H1 (cell line): ENCODE results near the gene CD276. TPM values are rescaled to one million over a fixed set of nuclear protein-coding genes. Genes with fewer than 3 reads are reported as not detected.

Experiments
- CTCF ChIA-PET: fragments of 300-600 bp; sonication (Branson Sonifier 250); formaldehyde crosslinking; loops from one replicate; lab custom pipeline; 2021; ENCODE audit not compliant: partially characterized antibody; lab: Charles Lee
- POLR2A ChIA-PET: fragments of 300-600 bp; sonication (Branson Sonifier 250); formaldehyde crosslinking; loops from one replicate; lab custom pipeline; 2021; ENCODE audit warnings: inconsistent platforms; ENCODE audit not compliant: partially characterized antibody; lab: Charles Lee
- DNase-seq, 2 experiments: peaks; one replicate each; pipeline versions ENCODE4 v3.0.0 to v3.0.0-alpha.2; 2010 to 2022; ENCODE audit warnings: low spot score in 2 of 2, low read depth in 1 of 2, mixed read lengths in 1 of 2
- FAIRE-seq: peaks from 2 replicates; lab custom pipeline; 2011; peaks lifted over from hg19 to GRCh38; lab: Jason Lieb, UNC
- H2AFZ ChIP-seq: 2 replicates; pipeline ENCODE4 v1.8.1; 2012; ENCODE audit warnings: low read length, inconsistent platforms
- H2AK5ac ChIP-seq: 2 replicates; pipeline ENCODE4 v1.6.1; 2013; ENCODE audit warnings: low read depth, low read length
- H2BK120ac ChIP-seq: replicated peaks from 2 replicates; pipeline ENCODE3; 2013; ENCODE audit warnings: low read depth, low read length, inconsistent platforms
- H2BK12ac ChIP-seq: 2 replicates; pipeline ENCODE4 v1.6.1; 2013; ENCODE audit warnings: low read depth, low read length
- H2BK15ac ChIP-seq: 2 replicates; pipeline ENCODE4 v1.6.1; 2013; ENCODE audit warnings: low read length
- H2BK20ac ChIP-seq: 2 replicates; pipeline ENCODE4 v1.6.1; 2013; ENCODE audit warnings: low read length
- H2BK5ac ChIP-seq: 2 replicates; pipeline ENCODE4 v1.6.1; 2013; ENCODE audit warnings: low read depth, low read length
- H3K14ac ChIP-seq: 2 replicates; pipeline ENCODE4 v1.6.1; 2013; ENCODE audit warnings: inconsistent platforms; ENCODE audit not compliant: insufficient read length
- H3K18ac ChIP-seq: 2 replicates; pipeline ENCODE4 v1.6.1; 2013; ENCODE audit warnings: low read length; ENCODE audit errors: extremely low read depth
- H3K23ac ChIP-seq: 2 replicates; pipeline ENCODE4 v1.6.1; 2013; ENCODE audit warnings: inconsistent platforms; ENCODE audit not compliant: insufficient read length
- H3K23me2 ChIP-seq: 2 replicates; pipeline ENCODE4 v1.6.1; 2013; ENCODE audit warnings: low read depth, low read length
- H3K27ac ChIP-seq: 2 replicates; pipeline ENCODE4 v1.6.1; 2011; ENCODE audit warnings: low read depth, low read length, inconsistent platforms
- H3K27me3 ChIP-seq, 4 experiments: replicated peaks in 1 of 4; 1 replicate in 1 of 4; 2 replicates in 3 of 4; pipeline versions ENCODE4 v1.6.1 to v1.8.1; 2011 to 2013; ENCODE audit warnings: low read length in 3 of 4, mild to moderate bottlenecking in 3 of 4, inconsistent platforms in 2 of 4, mixed read lengths in 2 of 4, moderate library complexity in 1 of 4; ENCODE audit not compliant: control insufficient read depth in 3 of 4, insufficient read depth in 3 of 4; ENCODE audit errors: extremely low read depth in 1 of 4
- H3K36me3 ChIP-seq, 4 experiments: 2 replicates each; pipeline versions ENCODE4 v1.6.1 to v1.8.1; 2011 to 2013; ENCODE audit warnings: mild to moderate bottlenecking in 4 of 4, low read length in 3 of 4, moderate library complexity in 2 of 4, control low read depth in 1 of 4, inconsistent platforms in 1 of 4; ENCODE audit not compliant: insufficient read depth in 4 of 4, control insufficient read depth in 2 of 4
- H3K4ac ChIP-seq: replicated peaks from 2 replicates; pipeline ENCODE3; 2013; ENCODE audit warnings: low read length, low read depth, mixed read lengths, inconsistent platforms; ENCODE audit not compliant: insufficient read length
- H3K4me1 ChIP-seq, 4 experiments: replicated peaks in 1 of 4; 1 replicate in 1 of 4; 2 replicates in 3 of 4; pipeline versions ENCODE4 v1.6.1 to v1.8.1; 2011 to 2013; ENCODE audit warnings: low read length in 3 of 4, inconsistent platforms in 2 of 4, mixed read lengths in 1 of 4; ENCODE audit not compliant: insufficient read depth in 4 of 4, control insufficient read depth in 3 of 4
- H3K4me2 ChIP-seq, 2 experiments: 2 replicates each; pipeline versions ENCODE4 v1.6.1 to v1.8.1; 2011 to 2013; ENCODE audit warnings: low read depth in 2 of 2, low read length in 2 of 2, control low read depth in 1 of 2, inconsistent platforms in 1 of 2, mild to moderate bottlenecking in 1 of 2; ENCODE audit not compliant: insufficient read depth in 1 of 2
- H3K4me3 ChIP-seq, 4 experiments: fragments of 200-600, 300-600 bp in 1 of 4; sonication (generic), shearing (Covaris generic), sonication (Bioruptor Twin) in 1 of 4; 2 replicates each; pipeline versions ENCODE4 v1.5.1 to v1.8.1; 2011 to 2016; ENCODE audit warnings: low read length in 4 of 4, low read depth in 3 of 4, control low read depth in 2 of 4, inconsistent platforms in 2 of 4, mild to moderate bottlenecking in 2 of 4, mixed read lengths in 1 of 4, moderate library complexity in 1 of 4; ENCODE audit not compliant: insufficient read depth in 2 of 4; ENCODE audit errors: extremely low read depth in 1 of 4
- H3K56ac ChIP-seq: replicated peaks from 2 replicates; pipeline ENCODE3; 2013; ENCODE audit warnings: low read depth, mild to moderate bottlenecking, mixed read lengths, low read length, inconsistent platforms; ENCODE audit not compliant: insufficient read length
- H3K79me1 ChIP-seq: 2 replicates; pipeline ENCODE4 v1.6.1; 2013; ENCODE audit warnings: low read depth, low read length, control low read depth
- H3K79me2 ChIP-seq, 2 experiments: 2 replicates each; pipeline versions ENCODE4 v1.6.1 to v1.8.1; 2012 to 2013; ENCODE audit warnings: low read length in 2 of 2, mild to moderate bottlenecking in 2 of 2, inconsistent platforms in 1 of 2; ENCODE audit not compliant: insufficient read depth in 2 of 2, control insufficient read depth in 1 of 2
- H3K9ac ChIP-seq, 4 experiments: replicated peaks in 1 of 4; 1 replicate in 1 of 4; 2 replicates in 3 of 4; pipeline versions ENCODE4 v1.6.1 to v1.8.1; 2011 to 2013; ENCODE audit warnings: low read depth in 3 of 4, low read length in 3 of 4, control low read depth in 2 of 4, mild to moderate bottlenecking in 2 of 4, moderate library complexity in 2 of 4, inconsistent platforms in 1 of 4; ENCODE audit errors: extremely low read depth in 1 of 4
- H3K9me3 ChIP-seq, 2 experiments: 2 replicates each; pipeline versions ENCODE4 v1.6.1 to v1.8.1; 2012 to 2013; ENCODE audit warnings: mild to moderate bottlenecking in 2 of 2, moderate library complexity in 2 of 2, control low read depth in 1 of 2, inconsistent platforms in 1 of 2, low read depth in 1 of 2, low read length in 1 of 2, mixed read lengths in 1 of 2; ENCODE audit not compliant: insufficient read depth in 2 of 2
- H4K20me1 ChIP-seq, 2 experiments: replicated peaks in 1 of 2; 2 replicates each; pipeline versions ENCODE3 to v1.8.1; 2011 to 2013; ENCODE audit warnings: inconsistent platforms in 2 of 2, low read length in 2 of 2, mild to moderate bottlenecking in 1 of 2; ENCODE audit not compliant: insufficient read depth in 2 of 2, control insufficient read depth in 1 of 2
- H4K5ac ChIP-seq: 2 replicates; pipeline ENCODE4 v1.6.1; 2013; ENCODE audit warnings: low read length, low read depth, mixed read lengths, inconsistent platforms; ENCODE audit not compliant: insufficient read length
- H4K8ac ChIP-seq: 2 replicates; pipeline ENCODE4 v1.8.0; 2013; ENCODE audit warnings: mild to moderate bottlenecking, moderate library complexity, low read length, inconsistent platforms; ENCODE audit not compliant: insufficient read depth; ENCODE audit errors: extremely low read depth
- H4K91ac ChIP-seq: replicated peaks from 2 replicates; pipeline ENCODE3; 2013; ENCODE audit warnings: low read length, mixed read lengths, inconsistent platforms; ENCODE audit not compliant: insufficient read length
- ATF2 ChIP-seq: IDR thresholded peaks from 2 replicates; pipeline ENCODE4 v1.6.1; 2012; ENCODE audit warnings: low read length, inconsistent platforms
- ATF3 ChIP-seq: IDR thresholded peaks from 2 replicates; pipeline ENCODE4 v1.6.1; 2011; ENCODE audit warnings: low read depth, mild to moderate bottlenecking, low read length; ENCODE audit not compliant: insufficient read depth
- BRCA1 ChIP-seq: IDR thresholded peaks from 2 replicates; pipeline ENCODE4 v1.6.1; 2012; ENCODE audit warnings: low read depth, low read length, improper control_type of control experiment
- CREB1 ChIP-seq: IDR thresholded peaks from 2 replicates; pipeline ENCODE4 v1.6.1; 2012; ENCODE audit warnings: inconsistent platforms
- GABPA ChIP-seq: IDR thresholded peaks from 2 replicates; pipeline ENCODE4 v1.6.1; 2011; ENCODE audit warnings: mild to moderate bottlenecking, low read length, moderate library complexity, borderline replicate concordance; ENCODE audit not compliant: insufficient read depth
- MAFK ChIP-seq: IDR thresholded peaks from 2 replicates; pipeline ENCODE4 v1.6.1; 2012; ENCODE audit warnings: low read depth, mild to moderate bottlenecking, improper control_type of control experiment, low read length
- SUZ12 ChIP-seq: fragments of 200-600 bp; sonication (generic); IDR thresholded peaks from 2 replicates; pipeline ENCODE4 v1.6.1; 2012; ENCODE audit warnings: mild to moderate bottlenecking, inconsistent platforms, low read length, moderate library complexity, mixed read lengths
- TAF7 ChIP-seq: optimal IDR thresholded peaks from 2 replicates; pipeline ENCODE3; 2011; ENCODE audit warnings: low read depth, mild to moderate bottlenecking, inconsistent platforms, low read length, moderate library complexity, borderline replicate concordance
- TCF12 ChIP-seq: IDR thresholded peaks from 2 replicates; pipeline ENCODE4 v1.6.1; 2011; ENCODE audit warnings: low read depth, mild to moderate bottlenecking, low read length
- WGBS, 2 experiments: shearing (Covaris generic) in 1 of 2; methylation state at CpG; one replicate each; pipeline versions ENCODE4 v1.1.6 to v1.1.7; 2013 to 2015; ENCODE audit warnings: low lambda C conversion rate in 2 of 2, mixed read lengths in 2 of 2, inconsistent platforms in 1 of 2, low coverage in 1 of 2, missing lambda C conversion rate in 1 of 2; ENCODE audit not compliant: insufficient replicate concordance in 2 of 2, insufficient coverage in 1 of 2, insufficient read length in 1 of 2; ENCODE audit errors: extremely low coverage in 1 of 2, missing lambda C conversion rate in 1 of 2; 5-methylcytosine and 5-hydroxymethylcytosine counted together
- polyA plus RNA-seq, 7 experiments: library from polyadenylated mRNA; depleted of rRNA in 3 of 7; stranded (reverse) in 5 of 7; unstranded in 2 of 7; fragments of >200 nt in 5 of 7; fragments of 200-250 nt in 2 of 7; gene quantifications; 1 replicate in 5 of 7; 2 replicates in 1 of 7; 4 replicates in 1 of 7; pipeline versions ENCODE4 v1.2.1 to v1.2.3, GENCODE V29; 2011 to 2013; ENCODE audit warnings: missing spikeins in 2 of 7, mixed read lengths in 2 of 7
- total RNA-seq: library from RNA; stranded (reverse); fragmentation: NEBNext Ultra II Directional; extraction: Animal tissue kit (Norgen Biotek cat#: 25700); gene quantifications from 2 replicates; pipeline ENCODE4 v1.2.1, GENCODE V29; 2021

The CD276 gene
- total and polyA plus RNA-seq, 2 of the 8 experiments (the other 6 are each of a cell fraction or from before 2014, with no cell fraction given): 156 to 158 TPM

- H3K4me1 ChIP-seq: peaks cover 0 to 4% (median 0%) of the 10 kb centered on the region in 4 experiments; a peak in 1 of 7 replicates
- H2AFZ ChIP-seq: no peak overlapping the region
- FAIRE-seq (no peak), DNase-seq (no peak)
- H3K23ac ChIP-seq: no peak overlapping the region
- H3K4me3 ChIP-seq: no peak overlapping the region
- no peak overlapping the region for H2BK120ac ChIP-seq
- no peak overlapping the region for H2BK12ac ChIP-seq
- no peak overlapping the region for H3K56ac ChIP-seq
- H3K9ac ChIP-seq: no peak overlapping the region
- CTCF ChIA-PET: interaction anchor here (0.6 to 14.7 kb wide), 11 partner anchors 11 to 192 kb away, joined by 3 to 187 read pairs (median 5); no protein-coding TSS in a partner anchor
- no peak for TF ChIP-seq ATF2
- no peak for TF ChIP-seq SUZ12
- no peak for TF ChIP-seq ATF3
- no peak for TF ChIP-seq TCF12
- TF ChIP-seq BRCA1: no peak
- no peak for TF ChIP-seq MAFK
- TF ChIP-seq TAF7: no peak
- TF ChIP-seq CREB1: no peak
- TF ChIP-seq GABPA: no peak
- TF ChIP-seq, all 59 proteins: peak for 0
- peaks cover 4 to 17% (median 11%) of the 10 kb centered on the region in 4 experiments; a peak in 7 of 8 replicates for H3K36me3 ChIP-seq
- no peaks in the 10 kb centered on the region for H3K9me3 ChIP-seq
- H2BK15ac ChIP-seq: no peak overlapping the region
- no peak overlapping the region for H4K8ac ChIP-seq
- H4K91ac ChIP-seq: no peak overlapping the region
- 82% methylated on average over 6 of the region's 6 CpGs; no CpG with 5 or more reads in 1 of the 2 experiments for WGBS, 2 experiments
- no peak overlapping the region for H3K27ac ChIP-seq
- H3K4me2 ChIP-seq: no peak overlapping the region
- H3K79me1 ChIP-seq: no peaks in the 10 kb centered on the region
- no peaks in the 10 kb centered on the region for H3K79me2 ChIP-seq
- no peak overlapping the region for H3K4ac ChIP-seq
- no peak overlapping the region for H2AK5ac ChIP-seq
- no peak overlapping the region for H2BK5ac ChIP-seq
- no peaks in the 10 kb centered on the region for H3K27me3 ChIP-seq
- H3K23me2 ChIP-seq: no peaks in the 10 kb centered on the region
- H2BK20ac ChIP-seq: no peak overlapping the region
- POLR2A ChIA-PET: interaction anchor here (0.6 to 1.3 kb wide), 3 partner anchors 14 to 406 kb away, joined by 3 to 4 read pairs (median 4); no protein-coding TSS in a partner anchor
- H3K14ac ChIP-seq: no peak overlapping the region
- peaks cover 0 to 4% of the 10 kb centered on the region in 2 experiments for H4K20me1 ChIP-seq
- H4K5ac ChIP-seq: no peak overlapping the region
- H3K18ac ChIP-seq: no peak overlapping the region
Observed at GRCh38 chr15:73716417-73716816, 32.2 kb downstream of the CD276 start.
